ENCODE data around the gene CNMD.

Gene CNMD

DNA sequence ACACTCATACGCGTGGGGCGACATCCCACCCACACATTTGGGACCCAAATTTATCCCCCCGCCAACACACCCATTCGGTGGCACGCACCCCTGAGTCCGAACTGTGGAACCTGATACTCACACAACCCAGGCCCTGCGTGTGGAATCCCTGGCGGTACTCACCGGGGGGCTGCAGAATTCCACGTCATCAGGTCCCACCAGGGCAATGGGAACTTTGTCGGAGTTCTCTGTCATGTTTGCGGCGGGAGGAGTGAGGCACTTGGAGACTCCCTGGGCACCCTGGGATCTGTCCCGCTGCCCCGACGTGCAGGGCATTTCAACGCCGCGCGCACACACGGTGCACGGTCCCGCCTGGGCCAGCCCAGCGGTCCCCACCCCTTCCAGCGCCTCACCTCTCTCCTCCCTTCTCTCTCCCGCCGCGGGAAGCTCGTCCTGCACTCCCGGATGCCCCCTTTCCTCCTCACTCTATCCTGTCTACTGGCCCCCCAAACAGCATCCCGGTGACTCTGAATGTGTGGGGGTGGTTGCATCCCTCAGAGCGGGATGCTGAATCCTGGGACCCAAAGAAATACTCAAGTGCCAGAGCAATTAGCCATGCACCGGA lies at the start of gene CNMD:
Gene CNMD (minus strand): TSS at position 353 of the 604 bp plus-strand sequence. CDS start 119 bp downstream, at position 234.
- no peak for DNase-seq

DNA sequence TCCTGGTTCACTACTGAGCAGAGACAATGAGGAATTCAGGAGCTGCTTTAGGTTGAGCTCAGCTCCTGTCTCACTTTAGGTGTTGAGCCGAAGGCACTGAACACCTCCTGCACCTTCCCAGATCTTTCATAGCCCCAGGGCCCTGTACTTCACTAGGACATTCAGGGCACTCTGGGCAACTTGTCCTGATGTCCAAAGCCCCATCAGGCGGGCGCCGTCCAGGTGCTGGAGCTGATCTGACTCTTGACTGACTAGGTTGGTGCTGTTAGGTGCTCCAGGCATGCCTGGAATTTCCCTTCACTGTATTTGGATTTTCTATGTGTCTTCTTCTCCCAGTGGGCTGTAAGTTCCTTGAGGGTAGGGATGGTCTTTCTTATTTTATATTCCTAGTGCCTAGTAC lies 48.4 kb upstream of the CNMD start:
- no peak for DNase-seq

- DNase-seq = no peak
Observed at GRCh38 chr13:52787235-52787634, 47.6 kb upstream of the CNMD start.

DNA sequence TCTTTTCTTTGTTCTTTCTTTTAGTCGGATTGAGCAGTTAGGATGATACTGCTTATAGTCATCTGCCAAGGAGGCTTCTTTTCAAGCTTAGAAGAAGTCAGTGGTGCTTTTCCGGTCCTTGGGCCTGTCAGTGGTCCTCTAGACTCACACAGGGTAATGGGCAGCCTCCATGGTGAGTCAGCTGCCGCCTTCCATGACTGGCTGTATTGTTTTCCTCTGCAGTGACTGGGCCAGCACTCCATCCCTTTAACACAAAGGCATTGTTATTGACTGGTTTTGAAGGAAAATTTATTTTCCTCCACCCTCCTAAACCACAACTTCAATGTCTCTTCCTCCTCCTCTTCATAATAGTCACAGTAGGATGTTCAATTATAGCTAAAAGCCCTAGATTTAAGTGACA lies 47.1 kb upstream of the CNMD start:
- no peak for DNase-seq

DNA sequence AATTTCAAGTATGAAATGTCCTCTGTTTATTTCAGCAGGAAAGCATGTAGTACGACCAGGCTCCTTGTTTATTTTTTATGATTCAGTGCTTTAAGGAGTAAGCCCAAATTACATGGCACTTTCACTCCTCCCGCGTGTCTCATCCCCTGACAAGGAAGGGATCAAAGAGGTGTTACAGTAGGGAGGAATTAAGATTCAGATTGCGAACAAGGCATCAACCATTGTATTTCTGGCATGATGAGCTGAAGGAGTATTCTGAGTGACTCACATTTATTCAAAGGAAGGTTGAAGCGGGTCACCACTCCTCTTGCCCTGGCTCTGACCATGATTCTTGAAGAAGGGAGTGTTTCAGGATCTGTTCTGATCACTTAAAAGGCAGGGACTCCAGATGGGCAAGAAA lies 46.1 kb upstream of the CNMD start:
- DNase-seq = no peak

GRCh38 chr13:52784591-52785340 lies 45.1 kb upstream of the CNMD start:
- DNase-seq = no peak

GRCh38 chr13:52783943-52784342 lies 44.3 kb upstream of the CNMD start:
- no peak for DNase-seq

DNA sequence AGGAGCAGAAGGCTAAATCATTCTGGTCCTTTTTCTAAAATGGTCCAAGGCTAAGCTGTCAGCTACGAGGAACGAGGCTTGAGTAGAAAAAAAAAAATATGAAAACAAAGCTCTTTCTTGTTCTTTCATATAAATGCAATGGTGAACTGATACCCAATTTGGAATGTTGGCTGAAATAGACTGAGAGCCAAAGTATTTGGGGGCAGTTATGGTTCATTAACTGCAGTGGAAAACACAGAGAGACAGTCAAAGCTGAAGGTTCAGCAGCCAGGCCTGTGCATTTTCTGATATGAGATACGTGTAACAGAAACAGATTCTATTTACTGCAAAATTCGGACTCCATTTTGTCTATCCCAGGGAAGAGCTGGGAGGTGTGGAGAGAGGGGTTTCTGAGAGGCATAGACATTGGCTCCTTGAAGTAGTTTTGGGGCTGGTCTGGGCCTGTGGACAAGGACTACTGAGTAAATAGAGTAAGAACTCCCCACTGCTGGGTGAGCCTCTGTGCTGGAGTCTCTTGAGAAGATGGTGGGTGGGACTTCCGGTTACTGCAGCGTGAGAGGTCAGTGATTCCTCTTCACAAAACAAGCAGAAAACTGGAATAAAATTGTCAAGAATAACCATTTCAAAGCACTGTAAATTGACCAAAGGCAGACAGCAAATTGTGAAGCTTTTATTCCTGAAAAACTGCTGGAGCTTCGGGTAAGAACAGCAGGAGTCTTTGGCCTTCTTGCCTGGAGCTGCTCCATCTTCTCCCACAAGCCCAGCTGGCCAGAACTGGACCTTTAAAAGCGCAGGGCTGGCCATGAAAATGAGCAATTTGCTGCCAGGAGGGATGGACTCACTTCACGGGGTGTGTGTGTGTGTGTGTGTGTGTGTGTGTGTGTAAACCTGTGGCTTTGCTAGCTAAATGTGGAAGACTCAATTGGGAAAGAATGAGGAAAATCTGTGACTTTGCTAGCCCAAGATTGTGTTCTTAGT lies 43.1 kb upstream of the CNMD start:
- no peak for DNase-seq

- no peak for DNase-seq
Observed at GRCh38 chr13:52780611-52781010, 41.0 kb upstream of the CNMD start.

DNA sequence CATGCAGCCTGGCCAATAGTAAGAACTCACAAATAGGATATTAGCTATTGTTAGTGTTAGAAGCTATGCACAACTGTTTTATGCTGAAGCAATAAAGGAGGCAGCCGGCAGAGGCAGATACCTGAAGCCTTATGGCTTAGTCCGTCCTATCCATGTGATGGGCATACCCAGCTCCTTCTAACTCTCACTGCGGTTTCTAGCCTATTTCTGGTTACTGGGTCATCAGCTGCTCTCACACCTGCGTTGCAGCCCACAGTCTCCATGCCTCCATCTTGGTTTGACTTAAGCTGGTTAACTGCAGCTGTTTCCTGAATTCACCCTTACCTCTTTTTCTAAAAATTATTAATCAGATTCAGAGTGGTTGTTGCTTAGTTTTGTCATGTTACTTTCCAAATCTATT lies 40.5 kb upstream of the CNMD start:
- no peak for DNase-seq

GRCh38 chr13:52779103-52779502 lies 39.5 kb upstream of the CNMD start:
- no peak for DNase-seq

DNA sequence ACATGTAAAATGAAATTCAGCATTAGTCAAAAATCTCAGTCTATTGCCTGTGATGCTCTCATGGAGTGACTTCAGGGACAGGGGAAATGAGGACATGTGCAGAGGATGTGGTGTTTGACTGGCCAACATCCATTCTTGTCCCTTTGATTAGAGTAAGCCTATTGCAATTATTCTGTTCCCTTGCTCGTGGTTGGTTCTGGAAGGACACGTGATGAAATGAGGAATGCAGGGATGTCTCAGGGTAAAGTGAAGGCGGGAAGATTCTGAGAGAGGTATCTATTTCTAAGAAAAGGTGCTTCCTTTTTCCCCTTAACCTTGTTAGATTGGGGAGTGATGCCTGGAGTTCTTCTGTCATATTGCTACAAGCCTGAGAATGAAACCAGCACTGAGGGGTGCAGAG lies 37.1 kb upstream of the CNMD start:
- no peak for DNase-seq

GRCh38 chr13:52775511-52775910 lies 35.9 kb upstream of the CNMD start:
- DNase-seq = no peak

DNA sequence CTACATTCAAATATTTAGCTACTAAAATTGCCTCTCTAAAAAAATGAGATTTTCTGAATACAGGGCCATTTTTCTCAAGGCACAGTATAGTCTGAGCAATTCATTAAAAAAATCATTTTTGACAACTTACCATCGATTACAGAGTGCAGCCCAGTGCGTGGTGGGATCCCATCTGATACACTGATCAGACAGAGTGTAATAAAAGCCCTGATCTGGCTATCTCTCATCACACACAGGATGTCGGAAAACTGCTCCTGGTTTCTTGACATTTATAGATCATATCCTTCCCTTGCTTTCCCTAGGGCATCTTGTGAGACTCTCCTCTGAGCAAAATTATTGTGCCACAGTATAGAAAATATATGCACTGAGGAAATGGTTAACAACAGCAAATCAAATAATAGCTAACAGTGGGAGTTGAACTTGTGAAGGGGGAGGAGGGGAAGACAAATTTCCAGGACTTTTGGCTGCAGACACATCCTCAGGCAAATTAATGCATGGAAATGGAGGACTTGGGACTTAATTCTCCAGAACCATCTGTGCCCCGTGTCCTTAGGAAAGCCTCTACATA lies 28.4 kb upstream of the CNMD start:
- no peak for DNase-seq

DNA sequence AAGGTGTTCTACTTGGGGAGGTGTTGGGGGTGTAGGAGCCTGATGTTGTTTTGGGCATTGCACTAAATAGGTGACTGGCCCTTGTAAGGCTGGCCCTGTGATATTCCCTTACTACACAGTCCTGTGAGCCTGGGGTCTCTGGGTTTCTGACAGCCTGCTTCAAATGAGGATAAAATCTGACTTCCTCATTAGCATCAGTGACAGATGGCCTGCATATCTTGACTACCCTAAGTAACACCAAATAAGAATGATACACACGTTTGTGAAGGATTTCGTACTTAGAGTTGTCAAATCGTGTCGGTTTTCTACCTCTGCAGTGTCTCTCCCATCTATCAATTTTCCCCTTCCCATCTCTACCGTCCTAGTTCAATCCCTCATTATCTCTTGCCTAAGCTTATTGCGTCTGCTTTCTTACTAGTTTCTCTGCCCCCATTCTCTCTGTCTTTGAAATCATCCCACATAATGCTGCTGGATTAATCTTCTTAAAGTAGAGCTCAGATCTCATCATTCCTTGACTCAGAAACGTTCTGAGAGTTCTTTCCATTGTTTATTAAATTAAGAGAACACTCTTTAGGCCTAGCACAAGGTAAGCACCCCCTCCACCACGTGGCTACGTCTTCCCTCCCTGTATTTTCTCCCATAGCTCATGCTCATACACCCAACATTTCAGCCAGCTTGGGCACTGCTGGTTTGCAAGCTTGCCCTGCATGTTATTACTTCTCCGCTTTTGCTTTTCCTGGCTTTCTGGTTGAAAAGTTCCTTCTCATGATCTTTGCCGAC lies 26.2 kb upstream of the CNMD start:
- DNase-seq = no peak

DNA sequence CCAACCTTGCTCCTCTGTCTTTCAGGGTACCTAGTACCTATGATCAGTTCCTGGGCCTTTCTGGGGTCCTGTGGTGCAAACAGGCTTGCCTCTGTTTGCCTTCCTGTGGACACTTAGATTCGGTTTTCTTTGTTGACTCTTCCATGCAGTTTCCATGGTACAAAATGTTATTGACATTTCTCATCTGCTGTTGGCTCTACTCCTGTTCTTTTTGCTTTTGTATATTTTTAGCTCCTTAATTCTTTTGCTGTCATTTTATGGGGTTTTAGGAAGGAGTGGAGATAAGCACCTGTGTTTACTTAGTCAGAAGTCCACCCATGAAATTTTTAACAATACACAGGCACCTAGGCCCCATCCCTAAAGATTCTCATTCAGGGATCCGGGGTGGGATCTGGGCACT lies 20.5 kb upstream of the CNMD start:
- no peak for DNase-seq

- no peak for DNase-seq
Observed at GRCh38 chr13:52758114-52758513, 18.5 kb upstream of the CNMD start.

GRCh38 chr13:52751196-52751595 lies 11.6 kb upstream of the CNMD start:
- no peak for DNase-seq

DNA sequence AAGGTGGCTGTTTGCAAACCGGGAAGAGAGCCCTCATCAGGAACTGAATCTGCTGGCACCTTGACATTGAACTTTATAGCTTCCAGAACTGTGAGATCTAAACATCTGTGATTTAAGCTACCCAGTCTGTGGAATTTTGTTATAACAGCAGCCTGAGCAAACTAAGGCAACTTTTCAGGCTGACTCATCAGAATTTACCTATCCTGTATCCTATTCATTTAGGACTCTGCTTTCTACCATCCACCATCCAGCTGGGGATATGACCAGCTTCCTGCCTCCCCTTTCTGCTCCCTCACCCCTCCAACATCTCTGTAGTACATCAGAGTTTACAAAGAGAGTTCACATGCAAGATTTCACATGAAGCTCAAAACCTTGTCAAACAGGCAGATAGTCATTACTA lies 11.1 kb upstream of the CNMD start:
- no peak for DNase-seq

GRCh38 chr13:52749419-52749818 lies 9.8 kb upstream of the CNMD start:
- DNase-seq = no peak

DNA sequence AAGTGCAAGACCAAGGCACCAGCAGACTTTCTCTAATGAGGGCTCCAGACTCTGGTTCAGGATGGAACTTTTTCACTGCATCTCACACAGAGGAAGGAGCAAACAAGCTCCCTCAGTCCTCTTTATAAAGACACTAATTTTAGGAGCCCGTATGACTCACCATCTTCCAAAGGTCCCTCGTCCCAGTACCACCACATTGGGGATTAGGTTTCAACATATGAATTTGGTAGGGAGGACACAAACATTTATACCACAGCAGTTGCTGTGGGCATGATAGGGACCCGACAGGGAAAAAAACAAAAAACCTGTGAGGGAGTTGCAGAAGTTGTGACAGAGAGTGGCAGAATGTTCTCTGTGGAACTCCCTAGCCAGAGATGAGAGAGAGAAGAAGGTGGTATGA lies 6.5 kb upstream of the CNMD start:
- no peak for DNase-seq

DNA sequence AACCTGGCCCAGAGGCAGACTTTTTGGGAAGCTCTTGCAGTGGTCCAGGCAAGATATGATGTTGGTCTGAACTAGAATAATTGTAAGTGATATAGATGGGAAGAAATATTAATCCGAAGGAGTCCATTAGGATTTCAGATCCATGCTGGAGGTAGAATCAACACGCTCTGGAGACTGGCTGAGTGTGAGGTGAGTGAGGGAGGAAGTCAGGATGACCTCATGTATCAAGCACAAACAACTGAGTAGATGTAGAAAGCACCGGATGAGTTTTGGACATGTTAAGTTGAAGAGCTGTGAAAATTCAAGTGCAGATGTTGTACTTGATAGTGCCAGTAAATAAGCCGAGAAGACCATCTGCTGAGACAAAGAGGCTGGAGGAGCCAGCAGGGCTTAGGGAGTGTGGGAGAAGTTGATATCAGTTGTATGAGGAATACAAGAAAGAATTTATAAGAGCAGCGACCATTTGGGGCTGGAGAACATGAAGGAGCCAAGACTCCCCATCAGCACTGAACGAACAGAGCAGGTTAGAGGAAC lies 5.3 kb upstream of the CNMD start:
- DNase-seq = no peak
